SU-DHL-6 (cell line): ENCODE results near the gene SIK2.
A peak's percentile ranks its signal among the peaks of the same experiment; 100 is the strongest.

ENCODE experiments used
- H2AFZ ChIP-seq: fragments of 200-600 bp; sonication (generic); 2 replicates; pipeline ENCODE4 v1.6.1; 2014; ENCODE audit warnings: low read depth, mild to moderate bottlenecking, moderate library complexity, mixed read lengths, antibody characterized with exemption, low read length; ENCODE audit not compliant: severe bottlenecking
- H3F3A ChIP-seq: fragments of 200-600 bp; shearing (Covaris generic); 2 replicates; pipeline ENCODE4 v1.6.0; 2016; ENCODE audit warnings: antibody characterized with exemption, mild to moderate bottlenecking; ENCODE audit not compliant: insufficient read depth
- H3K27ac ChIP-seq: fragments of 200-600 bp; sonication (generic); 2 replicates; pipeline ENCODE4 v1.5.1; 2016; ENCODE audit warnings: low read depth, mild to moderate bottlenecking, low read length, moderate library complexity, mixed read lengths
- H3K27me3 ChIP-seq: fragments of 200-600 bp; sonication (generic), shearing (Covaris generic); 2 replicates; pipeline ENCODE4 v1.6.0; 2014; ENCODE audit warnings: mild to moderate bottlenecking, low read length
- H3K36me3 ChIP-seq: fragments of 200-600 bp; sonication (generic); 2 replicates; pipeline ENCODE4 v1.6.1; 2014; ENCODE audit warnings: mild to moderate bottlenecking, low read length, mixed read lengths
- H3K4me2 ChIP-seq: fragments of 300-600, 200-600 bp; shearing (Covaris generic), sonication (generic); 2 replicates; pipeline ENCODE4 v1.6.0; 2014; ENCODE audit warnings: low read length, low read depth, mild to moderate bottlenecking; ENCODE audit not compliant: poor library complexity, severe bottlenecking
- H3K4me3 ChIP-seq: fragments of 200-600 bp; sonication (generic); 2 replicates; pipeline ENCODE4 v1.5.1; 2014; ENCODE audit warnings: antibody characterized with exemption, low read length, mild to moderate bottlenecking, mixed read lengths; ENCODE audit not compliant: insufficient read depth, poor library complexity, severe bottlenecking
- H3K79me2 ChIP-seq: fragments of 200-600 bp; sonication (generic); 2 replicates; pipeline ENCODE4 v1.6.1; 2014; ENCODE audit warnings: mild to moderate bottlenecking, low read length, moderate library complexity; ENCODE audit not compliant: insufficient read depth
- H3K9ac ChIP-seq: fragments of 200-600 bp; sonication (generic); 2 replicates; pipeline ENCODE4 v1.7.0; 2014; ENCODE audit warnings: mild to moderate bottlenecking, low read length
- H3K9me2 ChIP-seq: fragments of 200-600 bp; sonication (generic); replicated peaks from 2 replicates; pipeline ENCODE4 v1.6.1; 2014; ENCODE audit warnings: low read length; ENCODE audit not compliant: insufficient read depth
- H3K9me3 ChIP-seq: fragments of 200-600 bp; sonication (generic); 2 replicates; pipeline ENCODE4 v1.6.1; 2014; ENCODE audit warnings: low read length, mixed read lengths; ENCODE audit not compliant: insufficient read depth
- H4K20me1 ChIP-seq: fragments of 200-600 bp; sonication (generic); 2 replicates; pipeline ENCODE4 v1.6.1; 2014; ENCODE audit warnings: low read depth, mild to moderate bottlenecking, antibody characterized with exemption, low read length, moderate library complexity, mixed read lengths
- CTCF ChIP-seq: fragments of 200-600 bp; sonication (generic); IDR thresholded peaks from one replicate; pipeline ENCODE4 v1.5.1; 2017; ENCODE audit warnings: antibody characterized with exemption, mild to moderate bottlenecking, low read length, moderate library complexity; ENCODE audit not compliant: insufficient read depth, poor library complexity, severe bottlenecking
- EZH2phosphoT487 ChIP-seq: fragments of 200-600 bp; sonication (generic), shearing (Covaris generic); conservative IDR thresholded peaks from 2 replicates; pipeline ENCODE4 v1.6.1; 2018; ENCODE audit warnings: mild to moderate bottlenecking, antibody characterized with exemption, low read length, moderate library complexity, mixed read lengths

SIK2 gene

GRCh38 chr11:111565114-111565720, 37.0 kb upstream of the SIK2 start:
- Histone ChIP-seq H3K4me3 (no peak overlapping the region), H2AFZ (no peak overlapping the region), H3K4me2 (no peak overlapping the region), H3K9me3 (no peaks in the 10 kb centered on the region), H3K36me3 (no peaks in the 10 kb centered on the region), H3F3A (no peaks in the 10 kb centered on the region), H3K79me2 (no peaks in the 10 kb centered on the region), H4K20me1 (no peaks in the 10 kb centered on the region), H3K9ac (no peak overlapping the region), H3K9me2 (no peaks in the 10 kb centered on the region), H3K27ac (no peak overlapping the region), H3K27me3 (no peaks in the 10 kb centered on the region)
- TF ChIP-seq CTCF (peak; percentile 91), EZH2phosphoT487 (no peak)

DNA sequence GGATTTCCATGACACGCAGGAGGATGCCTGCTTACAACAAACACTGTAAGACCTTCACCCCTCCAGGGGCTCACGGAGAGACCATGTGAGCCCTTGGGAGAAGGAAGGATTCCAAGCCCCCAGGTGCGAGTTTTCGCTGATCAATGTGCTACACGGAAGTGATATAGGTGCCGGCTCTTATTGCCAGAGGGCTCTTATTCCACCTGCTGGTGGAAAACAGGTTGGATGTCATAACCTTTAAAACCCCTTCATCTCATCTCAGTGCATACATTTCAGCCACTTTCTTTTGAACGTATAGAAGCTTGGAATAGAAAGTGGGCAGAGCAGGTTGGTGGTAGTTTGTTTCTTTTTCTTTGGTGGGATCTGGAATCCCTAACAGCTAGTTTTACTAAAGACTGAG, 35.9 kb upstream of the SIK2 start:
- Histone ChIP-seq H3K4me2 (no peak overlapping the region), H3K9me2 (no peaks in the 10 kb centered on the region), H3K27ac (no peak overlapping the region), H3F3A (no peaks in the 10 kb centered on the region), H3K79me2 (no peaks in the 10 kb centered on the region), H3K9me3 (no peaks in the 10 kb centered on the region), H3K9ac (no peak overlapping the region), H3K36me3 (no peaks in the 10 kb centered on the region), H4K20me1 (no peaks in the 10 kb centered on the region), H2AFZ (no peak overlapping the region), H3K27me3 (no peaks in the 10 kb centered on the region), H3K4me3 (no peak overlapping the region)
- TF ChIP-seq EZH2phosphoT487 (no peak), CTCF (no peak)

GRCh38 chr11:111569476-111569875, 32.8 kb upstream of the SIK2 start:
- no peaks in the 10 kb centered on the region for H3K36me3 ChIP-seq
- H3K79me2 ChIP-seq = no peaks in the 10 kb centered on the region
- H3K4me2 ChIP-seq = no peak overlapping the region
- H2AFZ ChIP-seq = no peak overlapping the region
- no peak overlapping the region for H3K9ac ChIP-seq
- H3K9me2 ChIP-seq = no peaks in the 10 kb centered on the region
- H4K20me1 ChIP-seq = no peaks in the 10 kb centered on the region
- no peak overlapping the region for H3K4me3 ChIP-seq
- no peaks in the 10 kb centered on the region for H3F3A ChIP-seq
- H3K9me3 ChIP-seq = no peaks in the 10 kb centered on the region
- H3K27me3 ChIP-seq = no peaks in the 10 kb centered on the region
- TF ChIP-seq CTCF (no peak), EZH2phosphoT487 (no peak)
- no peak overlapping the region for H3K27ac ChIP-seq

GRCh38 chr11:111570796-111571195, 31.5 kb upstream of the SIK2 start:
- Histone ChIP-seq H3K9me2 (no peaks in the 10 kb centered on the region), H2AFZ (no peak overlapping the region), H3K9me3 (no peaks in the 10 kb centered on the region), H3K4me2 (no peak overlapping the region), H3K79me2 (no peaks in the 10 kb centered on the region), H3K9ac (no peak overlapping the region), H3K36me3 (no peaks in the 10 kb centered on the region), H3K4me3 (no peak overlapping the region), H4K20me1 (no peaks in the 10 kb centered on the region), H3K27ac (no peak overlapping the region), H3F3A (no peaks in the 10 kb centered on the region), H3K27me3 (no peaks in the 10 kb centered on the region)
- no peak for TF ChIP-seq CTCF
- TF ChIP-seq EZH2phosphoT487 = no peak
